Ishikawa (cell line): Measurements from ENCODE around the gene HBE1.

Source experiments
- CEBPB ChIP-seq: IDR thresholded peaks from 2 replicates; pipeline ENCODE4 v1.6.1; 2012
- CREB1 ChIP-seq: IDR thresholded peaks from 2 replicates; pipeline ENCODE4 v1.6.1; 2012; ENCODE audit warnings: low read depth
- EGR1 ChIP-seq: IDR thresholded peaks from 2 replicates; pipeline ENCODE4 v1.6.1; 2012
- EP300 ChIP-seq: IDR thresholded peaks from 2 replicates; pipeline ENCODE4 v1.6.1; 2012; ENCODE audit warnings: borderline replicate concordance
- FOXM1 ChIP-seq: IDR thresholded peaks from 2 replicates; pipeline ENCODE4 v1.6.1; 2012; ENCODE audit warnings: low read depth, borderline replicate concordance
- NFIC ChIP-seq: IDR thresholded peaks from 2 replicates; pipeline ENCODE4 v1.6.1; 2012
- RAD21 ChIP-seq: IDR thresholded peaks from 2 replicates; pipeline ENCODE4 v1.6.1; 2012; ENCODE audit warnings: low read depth
- TAF1 ChIP-seq: IDR thresholded peaks from 2 replicates; pipeline ENCODE4 v1.6.1; 2012; ENCODE audit warnings: low read depth, mild to moderate bottlenecking
- TCF12 ChIP-seq: IDR thresholded peaks from 2 replicates; pipeline ENCODE4 v1.6.1; 2012; ENCODE audit warnings: low read depth
- TEAD4 ChIP-seq: IDR thresholded peaks from 2 replicates; pipeline ENCODE4 v1.6.1; 2012
- YY1 ChIP-seq: IDR thresholded peaks from 2 replicates; pipeline ENCODE4 v1.6.1; 2012; ENCODE audit warnings: low read depth
- ZBTB7A ChIP-seq: IDR thresholded peaks from 2 replicates; pipeline ENCODE4 v1.6.1; 2012; ENCODE audit warnings: low read depth
- TF ChIP-seq, protein P1 (sequence below): IDR thresholded peaks from 2 replicates; pipeline ENCODE4 v1.6.1; 2012
- TF ChIP-seq, protein P2 (sequence below): IDR thresholded peaks from 2 replicates; pipeline ENCODE4 v1.6.1; 2012; ENCODE audit warnings: low read depth, mild to moderate bottlenecking
- TF ChIP-seq, protein P3 (sequence below): IDR thresholded peaks from 2 replicates; pipeline ENCODE4 v1.6.1; 2012

The HBE1 gene

DNA sequence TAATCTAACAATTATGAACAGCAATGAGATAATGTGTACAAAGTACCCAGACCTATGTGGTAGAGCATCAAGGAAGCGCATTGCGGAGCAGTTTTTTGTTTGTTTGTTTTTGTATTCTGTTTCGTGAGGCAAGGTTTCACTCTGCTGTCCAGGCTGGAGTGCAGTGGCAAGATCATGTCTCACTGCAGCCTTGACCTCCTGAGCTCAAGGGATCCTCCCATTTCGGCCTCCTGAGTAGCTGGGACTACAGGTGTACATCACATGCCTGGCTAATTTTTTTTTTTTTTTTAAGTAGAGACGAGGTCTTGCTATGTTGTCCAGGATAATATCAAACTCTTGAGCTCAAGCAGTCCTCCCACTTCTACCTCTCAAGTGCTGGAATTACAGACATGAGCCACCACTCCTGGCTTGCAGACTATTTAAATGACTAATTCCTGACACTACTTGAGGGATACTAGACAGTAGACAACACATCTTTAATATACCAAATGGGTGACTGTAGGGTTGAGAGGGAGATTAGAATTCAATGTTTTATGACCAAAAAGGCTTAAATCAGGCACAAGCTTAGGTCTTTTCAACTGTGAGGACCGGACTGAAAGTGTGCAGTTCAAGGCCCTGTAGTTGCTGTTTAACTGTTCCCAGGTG lies 19.3 kb upstream of the HBE1 start:
- TF ChIP-seq EGR1 (no peak), TEAD4 (no peak), EP300 (no peak), TAF1 (no peak), ZBTB7A (no peak), YY1 (no peak), TCF12 (no peak), CEBPB (no peak), NFIC (no peak), FOXM1 (no peak), CREB1 (no peak)
- TF ChIP-seq, protein P1, sequence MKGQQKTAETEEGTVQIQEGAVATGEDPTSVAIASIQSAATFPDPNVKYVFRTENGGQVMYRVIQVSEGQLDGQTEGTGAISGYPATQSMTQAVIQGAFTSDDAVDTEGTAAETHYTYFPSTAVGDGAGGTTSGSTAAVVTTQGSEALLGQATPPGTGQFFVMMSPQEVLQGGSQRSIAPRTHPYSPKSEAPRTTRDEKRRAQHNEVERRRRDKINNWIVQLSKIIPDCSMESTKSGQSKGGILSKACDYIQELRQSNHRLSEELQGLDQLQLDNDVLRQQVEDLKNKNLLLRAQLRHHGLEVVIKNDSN = no peak
- TF ChIP-seq, protein P2, sequence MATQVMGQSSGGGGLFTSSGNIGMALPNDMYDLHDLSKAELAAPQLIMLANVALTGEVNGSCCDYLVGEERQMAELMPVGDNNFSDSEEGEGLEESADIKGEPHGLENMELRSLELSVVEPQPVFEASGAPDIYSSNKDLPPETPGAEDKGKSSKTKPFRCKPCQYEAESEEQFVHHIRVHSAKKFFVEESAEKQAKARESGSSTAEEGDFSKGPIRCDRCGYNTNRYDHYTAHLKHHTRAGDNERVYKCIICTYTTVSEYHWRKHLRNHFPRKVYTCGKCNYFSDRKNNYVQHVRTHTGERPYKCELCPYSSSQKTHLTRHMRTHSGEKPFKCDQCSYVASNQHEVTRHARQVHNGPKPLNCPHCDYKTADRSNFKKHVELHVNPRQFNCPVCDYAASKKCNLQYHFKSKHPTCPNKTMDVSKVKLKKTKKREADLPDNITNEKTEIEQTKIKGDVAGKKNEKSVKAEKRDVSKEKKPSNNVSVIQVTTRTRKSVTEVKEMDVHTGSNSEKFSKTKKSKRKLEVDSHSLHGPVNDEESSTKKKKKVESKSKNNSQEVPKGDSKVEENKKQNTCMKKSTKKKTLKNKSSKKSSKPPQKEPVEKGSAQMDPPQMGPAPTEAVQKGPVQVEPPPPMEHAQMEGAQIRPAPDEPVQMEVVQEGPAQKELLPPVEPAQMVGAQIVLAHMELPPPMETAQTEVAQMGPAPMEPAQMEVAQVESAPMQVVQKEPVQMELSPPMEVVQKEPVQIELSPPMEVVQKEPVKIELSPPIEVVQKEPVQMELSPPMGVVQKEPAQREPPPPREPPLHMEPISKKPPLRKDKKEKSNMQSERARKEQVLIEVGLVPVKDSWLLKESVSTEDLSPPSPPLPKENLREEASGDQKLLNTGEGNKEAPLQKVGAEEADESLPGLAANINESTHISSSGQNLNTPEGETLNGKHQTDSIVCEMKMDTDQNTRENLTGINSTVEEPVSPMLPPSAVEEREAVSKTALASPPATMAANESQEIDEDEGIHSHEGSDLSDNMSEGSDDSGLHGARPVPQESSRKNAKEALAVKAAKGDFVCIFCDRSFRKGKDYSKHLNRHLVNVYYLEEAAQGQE = no peak
- TF ChIP-seq, protein P3, sequence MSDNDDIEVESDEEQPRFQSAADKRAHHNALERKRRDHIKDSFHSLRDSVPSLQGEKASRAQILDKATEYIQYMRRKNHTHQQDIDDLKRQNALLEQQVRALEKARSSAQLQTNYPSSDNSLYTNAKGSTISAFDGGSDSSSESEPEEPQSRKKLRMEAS = no peak

DNA sequence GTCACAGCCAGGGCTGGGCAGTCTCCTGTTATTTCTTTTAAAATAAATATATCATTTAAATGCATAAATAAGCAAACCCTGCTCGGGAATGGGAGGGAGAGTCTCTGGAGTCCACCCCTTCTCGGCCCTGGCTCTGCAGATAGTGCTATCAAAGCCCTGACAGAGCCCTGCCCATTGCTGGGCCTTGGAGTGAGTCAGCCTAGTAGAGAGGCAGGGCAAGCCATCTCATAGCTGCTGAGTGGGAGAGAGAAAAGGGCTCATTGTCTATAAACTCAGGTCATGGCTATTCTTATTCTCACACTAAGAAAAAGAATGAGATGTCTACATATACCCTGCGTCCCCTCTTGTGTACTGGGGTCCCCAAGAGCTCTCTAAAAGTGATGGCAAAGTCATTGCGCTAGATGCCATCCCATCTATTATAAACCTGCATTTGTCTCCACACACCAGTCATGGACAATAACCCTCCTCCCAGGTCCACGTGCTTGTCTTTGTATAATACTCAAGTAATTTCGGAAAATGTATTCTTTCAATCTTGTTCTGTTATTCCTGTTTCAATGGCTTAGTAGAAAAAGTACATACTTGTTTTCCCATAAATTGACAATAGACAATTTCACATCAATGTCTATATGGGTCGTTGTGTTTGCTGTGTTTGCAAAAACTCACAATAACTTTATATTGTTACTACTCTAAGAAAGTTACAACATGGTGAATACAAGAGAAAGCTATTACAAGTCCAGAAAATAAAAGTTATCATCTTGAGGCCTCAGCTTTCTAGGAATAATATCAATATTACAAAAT lies 18.6 kb upstream of the HBE1 start:
- TF ChIP-seq EP300 (no peak), RAD21 (no peak), NFIC (no peak), TEAD4 (no peak), TCF12 (no peak), TAF1 (no peak), YY1 (no peak), ZBTB7A (no peak), EGR1 (no peak)
- TF ChIP-seq, protein P1 = no peak
- TF ChIP-seq, protein P3 = no peak

DNA sequence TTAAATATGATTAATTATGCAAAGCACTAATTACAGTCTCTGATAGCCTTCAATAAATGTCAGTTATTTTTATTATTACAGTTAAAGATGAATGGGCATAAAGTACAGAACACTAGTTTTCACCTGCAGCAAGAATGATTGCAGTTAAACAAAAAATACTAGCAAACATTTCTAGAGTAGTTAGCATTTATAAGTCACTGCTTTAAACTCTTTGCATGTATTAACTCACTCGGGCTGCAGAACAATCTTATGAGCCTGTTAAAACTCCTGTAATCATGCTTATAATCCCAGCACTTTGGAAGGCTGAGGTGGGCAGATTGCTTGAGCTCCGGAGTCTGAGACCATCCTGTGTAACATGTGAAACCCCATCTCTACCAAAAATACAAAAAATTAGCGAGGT lies 17.2 kb upstream of the HBE1 start:
- no peak for TF ChIP-seq EP300
- no peak for TF ChIP-seq YY1
- no peak for TF ChIP-seq TEAD4
- TF ChIP-seq, protein P1 = no peak
- TF ChIP-seq NFIC = no peak
- TF ChIP-seq ZBTB7A = no peak
- no peak for TF ChIP-seq RAD21
- TF ChIP-seq TCF12 = no peak
- TF ChIP-seq CREB1 = no peak
- no peak for TF ChIP-seq CEBPB
- TF ChIP-seq, protein P3 = no peak
- no peak for TF ChIP-seq EGR1
- TF ChIP-seq FOXM1 = no peak
- TF ChIP-seq TAF1 = no peak
- TF ChIP-seq, protein P2 = no peak

DNA sequence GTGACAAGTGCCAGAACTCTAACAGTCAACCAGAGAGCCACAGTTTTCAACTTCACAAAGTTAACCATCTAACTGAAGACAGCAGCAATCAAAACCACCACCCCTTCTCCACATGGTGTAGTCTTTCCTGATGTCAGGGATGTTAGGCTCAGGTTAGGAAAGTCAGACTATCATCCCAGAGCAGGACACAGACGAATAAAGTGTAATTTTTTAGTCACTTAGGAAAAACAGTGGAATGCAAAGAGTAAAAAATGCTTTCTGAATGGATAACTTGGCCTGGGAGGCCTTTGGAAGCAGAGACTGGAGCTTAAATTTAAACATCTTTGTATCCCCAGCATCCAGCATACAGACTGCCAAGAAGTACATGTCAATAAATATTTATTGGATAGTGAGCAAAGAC lies 16.6 kb upstream of the HBE1 start:
- TF ChIP-seq YY1 (no peak), FOXM1 (no peak), RAD21 (no peak), TAF1 (no peak), EP300 (no peak), EGR1 (no peak), TCF12 (no peak), CREB1 (no peak), NFIC (no peak), ZBTB7A (no peak), CEBPB (no peak), TEAD4 (no peak)
- TF ChIP-seq, protein P3 = no peak
- TF ChIP-seq, protein P2 = no peak
- TF ChIP-seq, protein P1 = no peak
